ENCODE results near the gene KRT17.
"Not testable (repeated sequence)": the region's sequence is repeated elsewhere in the genome, so short reads cannot be mapped to it uniquely, and the experiment has no call there.

- TF ChIP-seq POLR2A, EP300 (IDR thresholded peaks at IDR 0.05): not testable (repeated sequence)
- TF ChIP-seq, protein P1, sequence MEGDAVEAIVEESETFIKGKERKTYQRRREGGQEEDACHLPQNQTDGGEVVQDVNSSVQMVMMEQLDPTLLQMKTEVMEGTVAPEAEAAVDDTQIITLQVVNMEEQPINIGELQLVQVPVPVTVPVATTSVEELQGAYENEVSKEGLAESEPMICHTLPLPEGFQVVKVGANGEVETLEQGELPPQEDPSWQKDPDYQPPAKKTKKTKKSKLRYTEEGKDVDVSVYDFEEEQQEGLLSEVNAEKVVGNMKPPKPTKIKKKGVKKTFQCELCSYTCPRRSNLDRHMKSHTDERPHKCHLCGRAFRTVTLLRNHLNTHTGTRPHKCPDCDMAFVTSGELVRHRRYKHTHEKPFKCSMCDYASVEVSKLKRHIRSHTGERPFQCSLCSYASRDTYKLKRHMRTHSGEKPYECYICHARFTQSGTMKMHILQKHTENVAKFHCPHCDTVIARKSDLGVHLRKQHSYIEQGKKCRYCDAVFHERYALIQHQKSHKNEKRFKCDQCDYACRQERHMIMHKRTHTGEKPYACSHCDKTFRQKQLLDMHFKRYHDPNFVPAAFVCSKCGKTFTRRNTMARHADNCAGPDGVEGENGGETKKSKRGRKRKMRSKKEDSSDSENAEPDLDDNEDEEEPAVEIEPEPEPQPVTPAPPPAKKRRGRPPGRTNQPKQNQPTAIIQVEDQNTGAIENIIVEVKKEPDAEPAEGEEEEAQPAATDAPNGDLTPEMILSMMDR (IDR thresholded peaks at IDR 0.05) = not testable (repeated sequence)
These were observed 42.1 kb downstream of the KRT17 start for GRCh38 chr17:41582061-41582968.
